Subcutaneous abdominal adipose tissue (tissue), 5 donors: ENCODE data around the gene KCNJ4.
A peak's percentile ranks its signal among the peaks of the same experiment; 100 is the strongest.
"Not testable (repeated sequence)": the region's sequence is repeated elsewhere in the genome, so short reads cannot be mapped to it uniquely, and the experiment has no call there.

Source experiments
- H3K27ac ChIP-seq: one replicate; pipeline ENCODE4 v1.7.0; 2013; ENCODE audit warnings: low read depth, mild to moderate bottlenecking, inconsistent platforms, low read length, moderate library complexity
- H3K27me3 ChIP-seq, 5 donors: one replicate each; pipeline ENCODE4 v1.7.0; 2013; ENCODE audit warnings: low read length in 5 of 5, inconsistent platforms in 1 of 5; ENCODE audit not compliant: control insufficient read depth in 5 of 5, insufficient read depth in 4 of 5
- H3K36me3 ChIP-seq, 5 donors: one replicate each; pipeline ENCODE4 v1.7.0; 2013; ENCODE audit warnings: low read length in 5 of 5; ENCODE audit not compliant: control insufficient read depth in 5 of 5, insufficient read depth in 5 of 5
- H3K4me1 ChIP-seq, 5 donors: one replicate each; pipeline ENCODE4 v1.7.0; 2013; ENCODE audit warnings: low read length in 5 of 5, mild to moderate bottlenecking in 3 of 5, moderate library complexity in 1 of 5; ENCODE audit not compliant: control insufficient read depth in 5 of 5, insufficient read depth in 5 of 5
- H3K4me3 ChIP-seq, 5 donors: one replicate each; pipeline ENCODE4 v1.7.0; 2013; ENCODE audit warnings: low read length in 5 of 5, low read depth in 1 of 5
- H3K9ac ChIP-seq, 5 donors: one replicate each; pipeline ENCODE4 v1.7.0; 2013; ENCODE audit warnings: low read length in 5 of 5, mild to moderate bottlenecking in 4 of 5, moderate library complexity in 3 of 5
- H3K9me3 ChIP-seq, 5 donors: one replicate each; pipeline ENCODE4 v1.7.0; 2013; ENCODE audit warnings: low read length in 5 of 5; ENCODE audit not compliant: control insufficient read depth in 5 of 5
- donor health status: healthy.
- donor health status: healthy.
- donor health status: healthy.
- donor health status: healthy.
- donor health status: healthy.

Gene KCNJ4

GRCh38 chr22:38477585-38477984 lies 22.6 kb upstream of the KCNJ4 start:
- Histone ChIP-seq H3K27me3 (no peaks in the 10 kb centered on the region), H3K36me3 (peaks cover 11 to 30% (median 26%) of the 10 kb centered on the region in 5 donors), H3K4me1 (peaks cover 0 to under 1% (median 0%) of the 10 kb centered on the region in 5 donors), H3K4me3 (no peak overlapping the region), H3K27ac (no peak overlapping the region), H3K9me3 (no peaks in the 10 kb centered on the region), H3K9ac (peak overlapping the region in 1 of 5 donors; percentile 25)

GRCh38 chr22:38474003-38474607 lies 19.1 kb upstream of the KCNJ4 start:
- no peaks in the 10 kb centered on the region for H3K27me3 ChIP-seq
- H3K27ac ChIP-seq = no peak overlapping the region
- H3K4me1 ChIP-seq = peaks cover 0 to 6% (median 3%) of the 10 kb centered on the region in 5 donors
- H3K4me3 ChIP-seq = no peak overlapping the region
- H3K9me3 ChIP-seq = no peaks in the 10 kb centered on the region
- H3K36me3 ChIP-seq = peaks cover 0 to 5% (median under 1%) of the 10 kb centered on the region in 5 donors
- no peak overlapping the region for H3K9ac ChIP-seq

- H3K9ac ChIP-seq = no peak overlapping the region
- no peak overlapping the region for H3K4me3 ChIP-seq
These were observed 16.2 kb upstream of the KCNJ4 start for GRCh38 chr22:38471237-38471636.

GRCh38 chr22:38470179-38470578 lies 15.2 kb upstream of the KCNJ4 start:
- H3K27me3 ChIP-seq, H3K36me3 ChIP-seq, H3K9ac ChIP-seq, H3K27ac ChIP-seq, H3K9me3 ChIP-seq, H3K4me3 ChIP-seq: not testable (repeated sequence)
- peaks cover 0 to 25% (median 20%) of the 10 kb centered on the region in 5 donors for H3K4me1 ChIP-seq

More at GRCh38 chr22:38471237-38471636, 16.2 kb upstream of the KCNJ4 start:
- H3K27ac ChIP-seq = no peak overlapping the region
- H3K4me1 ChIP-seq = peaks cover 0 to 25% (median 20%) of the 10 kb centered on the region in 5 donors
- H3K27me3 ChIP-seq = no peaks in the 10 kb centered on the region
- H3K9me3 ChIP-seq = no peaks in the 10 kb centered on the region
- no peaks in the 10 kb centered on the region for H3K36me3 ChIP-seq

- H3K9me3 ChIP-seq = no peaks in the 10 kb centered on the region
- no peaks in the 10 kb centered on the region for H3K36me3 ChIP-seq
- H3K4me3 ChIP-seq = peak overlapping the region in 2 of 5 donors; percentile 74 to 89
- H3K9ac ChIP-seq = no peak overlapping the region
- no peaks in the 10 kb centered on the region for H3K27me3 ChIP-seq
- H3K4me1 ChIP-seq = peaks cover 0 to 25% (median 20%) of the 10 kb centered on the region in 5 donors
- H3K27ac ChIP-seq = no peak overlapping the region
These were observed 14.3 kb upstream of the KCNJ4 start for GRCh38 chr22:38469306-38469781.

- Histone ChIP-seq H3K4me3 (peak overlapping the region; percentile 72 to 89 (median 80)), H3K9me3 (no peaks in the 10 kb centered on the region), H3K36me3 (no peaks in the 10 kb centered on the region), H3K9ac (peak overlapping the region; percentile 35 to 77 (median 73)), H3K4me1 (peaks cover 0 to 30% (median 23%) of the 10 kb centered on the region in 5 donors), H3K27me3 (no peaks in the 10 kb centered on the region), H3K27ac (no peak overlapping the region)
These were observed 13.7 kb upstream of the KCNJ4 start for GRCh38 chr22:38468443-38469305.

- H3K9ac ChIP-seq = peak within 1 kb of the TSS; percentile 35 to 77 (median 73)
- no peaks in the 10 kb centered on the region for H3K36me3 ChIP-seq
- H3K27me3 ChIP-seq = no peaks in the 10 kb centered on the region
- peaks cover 0 to 37% (median 29%) of the 10 kb centered on the region in 5 donors for H3K4me1 ChIP-seq
- no peak within 1 kb of the TSS for H3K27ac ChIP-seq
- H3K9me3 ChIP-seq = no peaks in the 10 kb centered on the region
- H3K4me3 ChIP-seq = peak within 1 kb of the TSS; percentile 72 to 89 (median 80)
These were observed 13.0 kb upstream of the KCNJ4 start, which contains the start of gene KDELR3 for GRCh38 chr22:38467904-38468442. KDELR3 (plus strand) TSS chr22:38468096; CDS start chr22:38468234, 138 bp downstream.

GRCh38 chr22:38467438-38467903 lies 12.5 kb upstream of the KCNJ4 start:
- Histone ChIP-seq H3K9ac (peak overlapping the region in 4 of 5 donors; percentile 46 to 69 (median 62)), H3K9me3 (no peaks in the 10 kb centered on the region), H3K27me3 (no peaks in the 10 kb centered on the region), H3K4me3 (peak overlapping the region; percentile 62 to 89 (median 80)), H3K4me1 (peaks cover 0 to 37% (median 29%) of the 10 kb centered on the region in 5 donors), H3K27ac (no peak overlapping the region), H3K36me3 (no peaks in the 10 kb centered on the region)

- Histone ChIP-seq H3K9ac (no peak overlapping the region), H3K27me3 (peaks cover 0 to 5% (median 4%) of the 10 kb centered on the region in 5 donors), H3K4me1 (peaks cover 0 to 43% (median 39%) of the 10 kb centered on the region in 5 donors)
These were observed 10.9 kb upstream of the KCNJ4 start for GRCh38 chr22:38465673-38466490.

More at GRCh38 chr22:38465673-38466490, 10.9 kb upstream of the KCNJ4 start:
- Histone ChIP-seq H3K4me3 (no peak overlapping the region), H3K36me3 (no peaks in the 10 kb centered on the region), H3K27ac (no peak overlapping the region), H3K9me3 (no peaks in the 10 kb centered on the region)
